Uterus (tissue), 4 donors: ENCODE data around the gene FOCAD. TPM values are rescaled to one million over a fixed set of nuclear protein-coding genes. Genes with fewer than 3 reads are reported as not detected.

Source experiments
- DNase-seq, 2 donors: peaks; one replicate each; pipeline ENCODE4 v3.0.0-alpha.2; 2019 to 2020
- H3K27ac ChIP-seq, 2 donors: fragments of 200-600 bp; sonication (generic); 1 replicate in 1 of 2; 2 replicates in 1 of 2; pipeline ENCODE4 v1.5.1; 2016 to 2018
- H3K27me3 ChIP-seq, 2 donors: fragments of 200-600 bp; sonication (generic); one replicate each; pipeline ENCODE4 v1.5.1; 2018 to 2019; ENCODE audit warnings: control low read depth in 1 of 2
- H3K36me3 ChIP-seq, 2 donors: fragments of 200-600 bp; sonication (generic); one replicate each; pipeline ENCODE4 v1.5.1; 2019; ENCODE audit warnings: control low read depth in 1 of 2
- H3K4me1 ChIP-seq, 2 donors: fragments of 200-600 bp; sonication (generic); one replicate each; pipeline ENCODE4 v1.5.1; 2018 to 2019; ENCODE audit warnings: control low read depth in 1 of 2
- H3K4me3 ChIP-seq, 2 donors: fragments of 200-600 bp; sonication (generic); 1 replicate in 1 of 2; 2 replicates in 1 of 2; pipeline ENCODE4 v1.5.1; 2018 to 2019; ENCODE audit warnings: mild to moderate bottlenecking in 1 of 2
- H3K9me3 ChIP-seq, 2 donors: fragments of 200-600 bp; sonication (generic); one replicate each; pipeline ENCODE4 v1.5.1; 2019; ENCODE audit warnings: control low read depth in 1 of 2
- CTCF ChIP-seq, 4 experiments: fragments of 200-600 bp in 2 of 4; fragments of 450-650 bp in 2 of 4; sonication (generic) in 2 of 4; IDR thresholded peaks; one replicate each; pipeline ENCODE4 v1.5.1; 2016 to 2019; ENCODE audit warnings: antibody characterized with exemption in 4 of 4, mild to moderate bottlenecking in 2 of 4, moderate library complexity in 1 of 4
- POLR2A ChIP-seq, 2 donors: fragments of 450-650 bp; IDR thresholded peaks; one replicate each; pipeline ENCODE4 v1.6.1; 2016; ENCODE audit warnings: antibody characterized with exemption in 2 of 2, mild to moderate bottlenecking in 1 of 2, moderate library complexity in 1 of 2
- intact Hi-C: fragments of 100-400 bp; cut with DNase I; formaldehyde crosslinking; loops from one replicate; pipeline ENCODE4 v1.15.1; 2023; ENCODE audit warnings: low total_unique reads
- total RNA-seq, 4 donors: library from RNA; depleted of rRNA in 3 of 4; stranded (reverse); fragments of >200 nt in 3 of 4; gene quantifications; one replicate each; pipeline versions ENCODE4 v1.1.0 to v1.2.4, GENCODE V29; 2014 to 2023
- donor health status: DM: yes; HTN: yes; CAD: no.

Gene FOCAD
- total RNA-seq, 4 donors from 2014 or later, result 24.1 to 86.5 (median 34.3) TPM

GRCh38 chr9:20884985-20885593, 201.0 kb downstream of the FOCAD start:
- H3K9me3 ChIP-seq, result no peaks in the 10 kb centered on the region
- no peaks in the 10 kb centered on the region for H3K36me3 ChIP-seq
- TF ChIP-seq POLR2A (IDR thresholded peaks at IDR 0.05), result no peak
- TF ChIP-seq CTCF (IDR thresholded peaks at IDR 0.05), result peak; percentile 23 to 46 (median 40)
- DNase-seq, result peak; percentile 40 to 45
- no peak overlapping the region for H3K4me3 ChIP-seq
- H3K27ac ChIP-seq, result no peak overlapping the region
- H3K4me1 ChIP-seq, result no peaks in the 10 kb centered on the region
- intact Hi-C loops, result no loop called here
- no peaks in the 10 kb centered on the region for H3K27me3 ChIP-seq

GRCh38 chr9:20898885-20899554, 215.0 kb downstream of the FOCAD start:
- no peak overlapping the region for H3K27ac ChIP-seq
- no peaks in the 10 kb centered on the region for H3K36me3 ChIP-seq
- no peak for DNase-seq
- H3K9me3 ChIP-seq, result no peaks in the 10 kb centered on the region
- H3K27me3 ChIP-seq, result no peaks in the 10 kb centered on the region
- no peak for TF ChIP-seq CTCF (IDR thresholded peaks at IDR 0.05)
- TF ChIP-seq POLR2A (IDR thresholded peaks at IDR 0.05), result no peak
- intact Hi-C loops, result no loop called here
- no peaks in the 10 kb centered on the region for H3K4me1 ChIP-seq
- H3K4me3 ChIP-seq, result no peak overlapping the region

DNA sequence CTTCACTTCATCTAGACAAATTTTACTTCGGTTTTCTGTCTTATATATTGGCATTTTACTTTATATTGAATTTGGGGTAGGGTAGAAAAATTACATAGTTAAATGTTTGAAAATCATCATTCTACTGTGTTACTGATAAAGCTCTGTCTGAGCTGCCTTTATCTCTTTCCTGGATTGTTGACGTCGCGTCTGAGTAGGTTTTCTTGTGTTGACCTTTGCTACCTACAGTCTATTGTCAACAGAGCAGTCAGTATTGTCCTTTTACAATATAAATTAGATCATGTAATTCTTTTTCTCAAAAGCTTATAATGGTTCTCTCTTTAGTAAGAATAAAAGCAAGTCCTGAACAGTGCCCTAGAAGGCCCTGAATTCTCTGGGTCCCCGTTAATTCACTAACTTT, 219.2 kb downstream of the FOCAD start:
- no peak for DNase-seq
- H3K27me3 ChIP-seq, result no peaks in the 10 kb centered on the region
- no peaks in the 10 kb centered on the region for H3K9me3 ChIP-seq
- intact Hi-C loops, result no loop called here
- TF ChIP-seq CTCF (IDR thresholded peaks at IDR 0.05) (no peak), POLR2A (IDR thresholded peaks at IDR 0.05) (no peak)
- no peaks in the 10 kb centered on the region for H3K4me1 ChIP-seq
- H3K27ac ChIP-seq, result no peak overlapping the region
- H3K4me3 ChIP-seq, result no peak overlapping the region
- no peaks in the 10 kb centered on the region for H3K36me3 ChIP-seq

GRCh38 chr9:20904995-20905394, 220.9 kb downstream of the FOCAD start:
- Histone ChIP-seq H3K4me1 (no peaks in the 10 kb centered on the region), H3K4me3 (no peak overlapping the region), H3K27me3 (no peaks in the 10 kb centered on the region), H3K36me3 (no peaks in the 10 kb centered on the region), H3K9me3 (no peaks in the 10 kb centered on the region), H3K27ac (no peak overlapping the region)
- intact Hi-C loops, result no loop called here
- TF ChIP-seq CTCF (IDR thresholded peaks at IDR 0.05) (no peak), POLR2A (IDR thresholded peaks at IDR 0.05) (no peak)
- no peak for DNase-seq

- DNase-seq, result no peak
- TF ChIP-seq CTCF (IDR thresholded peaks at IDR 0.05) (no peak), POLR2A (IDR thresholded peaks at IDR 0.05) (no peak)
- no peaks in the 10 kb centered on the region for H3K4me1 ChIP-seq
- no peaks in the 10 kb centered on the region for H3K9me3 ChIP-seq
- intact Hi-C loops, result no loop called here
- H3K36me3 ChIP-seq, result no peaks in the 10 kb centered on the region
- no peak overlapping the region for H3K27ac ChIP-seq
- no peaks in the 10 kb centered on the region for H3K27me3 ChIP-seq
- no peak overlapping the region for H3K4me3 ChIP-seq
Measured at GRCh38 chr9:20906326-20906725, 222.3 kb downstream of the FOCAD start.
